Measurements from ENCODE around the gene ADGRF1.

DNA sequence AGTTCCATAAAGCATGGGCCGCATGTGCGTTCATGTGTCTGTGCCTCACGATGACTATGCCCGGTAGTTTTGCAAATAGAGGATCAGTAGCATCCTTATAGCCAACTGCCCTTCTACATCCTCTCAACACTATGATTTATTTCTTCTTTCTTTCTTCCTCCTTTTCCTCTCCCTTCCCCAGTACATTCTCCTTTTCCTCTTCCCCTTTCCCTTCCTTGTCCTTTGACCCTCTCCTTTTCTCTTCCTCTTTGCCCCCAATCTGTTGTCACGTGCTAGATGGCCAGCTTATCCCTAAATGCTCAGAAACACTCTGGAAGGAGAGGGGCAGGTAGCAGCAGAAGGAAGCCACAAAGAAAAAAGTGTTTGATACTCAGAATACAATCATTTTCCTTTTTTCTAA lies 20.2 kb upstream of the ADGRF1 start:
- TF ChIP-seq, protein P1, sequence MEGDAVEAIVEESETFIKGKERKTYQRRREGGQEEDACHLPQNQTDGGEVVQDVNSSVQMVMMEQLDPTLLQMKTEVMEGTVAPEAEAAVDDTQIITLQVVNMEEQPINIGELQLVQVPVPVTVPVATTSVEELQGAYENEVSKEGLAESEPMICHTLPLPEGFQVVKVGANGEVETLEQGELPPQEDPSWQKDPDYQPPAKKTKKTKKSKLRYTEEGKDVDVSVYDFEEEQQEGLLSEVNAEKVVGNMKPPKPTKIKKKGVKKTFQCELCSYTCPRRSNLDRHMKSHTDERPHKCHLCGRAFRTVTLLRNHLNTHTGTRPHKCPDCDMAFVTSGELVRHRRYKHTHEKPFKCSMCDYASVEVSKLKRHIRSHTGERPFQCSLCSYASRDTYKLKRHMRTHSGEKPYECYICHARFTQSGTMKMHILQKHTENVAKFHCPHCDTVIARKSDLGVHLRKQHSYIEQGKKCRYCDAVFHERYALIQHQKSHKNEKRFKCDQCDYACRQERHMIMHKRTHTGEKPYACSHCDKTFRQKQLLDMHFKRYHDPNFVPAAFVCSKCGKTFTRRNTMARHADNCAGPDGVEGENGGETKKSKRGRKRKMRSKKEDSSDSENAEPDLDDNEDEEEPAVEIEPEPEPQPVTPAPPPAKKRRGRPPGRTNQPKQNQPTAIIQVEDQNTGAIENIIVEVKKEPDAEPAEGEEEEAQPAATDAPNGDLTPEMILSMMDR (IDR thresholded peaks at IDR 0.05) = no peak
- no peak for TF ChIP-seq POLR2AphosphoS5 (IDR thresholded peaks at IDR 0.05; ENCODE audit: low read depth, low read length)
- no peak for TF ChIP-seq YY1 (IDR thresholded peaks at IDR 0.05; ENCODE audit: low read depth)
- TF ChIP-seq, protein P2, sequence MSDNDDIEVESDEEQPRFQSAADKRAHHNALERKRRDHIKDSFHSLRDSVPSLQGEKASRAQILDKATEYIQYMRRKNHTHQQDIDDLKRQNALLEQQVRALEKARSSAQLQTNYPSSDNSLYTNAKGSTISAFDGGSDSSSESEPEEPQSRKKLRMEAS (IDR thresholded peaks at IDR 0.05; ENCODE audit: low read depth) = no peak
- TF ChIP-seq EP300 (IDR thresholded peaks at IDR 0.05; ENCODE audit: borderline replicate concordance in 1 of 2, low read depth in 1 of 2, low read length in 1 of 2) = no peak
- TF ChIP-seq ELF1 (IDR thresholded peaks at IDR 0.05) = no peak
